GM10847 (cell line): ENCODE measurements around the gene CCL21.

Source experiments
- POLR2A ChIP-seq: IDR thresholded peaks from 2 replicates; pipeline ENCODE4 v1.6.1; 2011; ENCODE audit not compliant: insufficient read length; ENCODE audit errors: extremely low read depth

The CCL21 gene

GRCh38 chr9:34715639-34716215 is 5.8 kb upstream of the CCL21 start:
- TF ChIP-seq POLR2A: no peak

DNA sequence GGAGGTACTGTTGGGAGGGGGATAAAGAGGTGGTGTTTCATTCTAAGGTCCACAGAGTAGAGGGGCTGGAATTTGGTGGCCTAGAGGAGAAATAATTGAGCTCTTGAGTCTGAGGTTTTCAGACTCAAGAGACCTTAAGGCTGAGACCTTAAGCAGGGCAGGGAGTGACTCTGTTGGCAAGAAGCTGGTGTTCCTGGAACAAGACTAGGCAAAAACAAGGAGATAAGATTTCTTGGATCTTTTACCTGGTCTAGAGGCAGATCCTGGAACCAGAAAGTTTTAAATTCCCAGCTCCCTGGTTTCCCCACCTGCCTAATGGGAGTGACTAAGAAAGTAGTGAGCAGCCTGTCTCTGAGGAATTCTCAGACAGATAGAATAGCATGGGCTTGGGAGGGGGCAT is 4.1 kb upstream of the CCL21 start:
- TF ChIP-seq POLR2A: no peak

GRCh38 chr9:34712140-34712539 is 2.2 kb upstream of the CCL21 start:
- no peak for TF ChIP-seq POLR2A

DNA sequence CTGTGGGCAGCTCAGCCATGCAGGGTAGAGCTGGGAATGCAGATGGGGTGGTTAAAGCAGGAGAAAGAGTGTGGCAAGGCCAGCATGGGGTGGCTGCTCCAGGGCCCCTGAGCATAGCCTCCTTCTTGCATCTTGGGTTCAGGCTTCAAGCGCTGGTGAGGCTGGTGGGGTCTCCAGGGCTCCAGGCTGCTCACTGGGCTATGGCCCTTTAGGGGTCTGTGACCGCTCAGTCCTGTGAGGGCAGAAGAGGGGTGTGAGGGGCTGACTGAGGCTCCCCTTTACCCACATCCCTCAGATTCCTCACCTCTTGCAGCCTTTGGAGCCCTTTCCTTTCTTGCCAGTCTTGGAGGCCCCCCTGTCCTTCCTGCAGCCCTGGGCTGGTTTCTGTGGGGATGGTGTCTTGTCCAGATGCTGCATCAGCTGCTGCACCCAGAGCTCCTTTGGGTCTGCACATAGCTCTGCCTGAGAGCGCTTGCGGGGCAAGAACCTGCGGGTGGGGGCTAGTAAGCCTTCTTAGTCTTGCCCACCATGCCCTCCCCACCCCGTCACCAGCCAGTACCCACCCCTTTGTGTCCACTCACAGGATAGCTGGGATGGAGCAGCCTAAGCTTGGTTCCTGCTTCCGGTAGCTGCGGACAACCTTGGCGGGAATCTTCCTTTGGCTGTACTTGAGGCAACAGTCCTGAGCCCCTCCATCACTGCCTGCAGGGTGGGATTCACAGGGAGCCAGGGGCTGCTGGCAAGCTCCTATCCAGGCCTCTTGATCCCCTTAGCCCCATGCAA is 549 bp downstream of the CCL21 start:
- TF ChIP-seq POLR2A: no peak

DNA sequence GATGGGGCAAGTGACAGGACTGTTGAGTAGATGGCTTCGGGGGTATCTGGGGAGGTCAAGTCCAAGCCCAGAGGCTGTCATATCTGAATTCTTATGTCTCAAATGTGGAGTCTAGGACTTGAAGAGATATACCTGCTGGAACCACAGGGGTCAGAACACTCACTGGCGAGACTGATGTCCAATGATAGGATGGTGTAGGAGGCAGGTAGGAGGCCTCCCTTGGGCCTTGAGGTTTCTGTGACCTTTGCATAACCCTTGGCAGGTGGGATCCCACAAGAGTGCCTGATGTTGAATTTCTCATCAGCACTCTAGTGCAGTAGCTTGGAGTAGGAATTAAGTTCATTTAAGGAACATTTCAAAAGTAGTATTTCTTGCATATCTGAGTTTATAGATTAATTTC is 2.8 kb downstream of the CCL21 start:
- no peak for TF ChIP-seq POLR2A

- no peak for TF ChIP-seq POLR2A
These were observed 7.9 kb downstream of the CCL21 start for GRCh38 chr9:34701769-34702736.

DNA sequence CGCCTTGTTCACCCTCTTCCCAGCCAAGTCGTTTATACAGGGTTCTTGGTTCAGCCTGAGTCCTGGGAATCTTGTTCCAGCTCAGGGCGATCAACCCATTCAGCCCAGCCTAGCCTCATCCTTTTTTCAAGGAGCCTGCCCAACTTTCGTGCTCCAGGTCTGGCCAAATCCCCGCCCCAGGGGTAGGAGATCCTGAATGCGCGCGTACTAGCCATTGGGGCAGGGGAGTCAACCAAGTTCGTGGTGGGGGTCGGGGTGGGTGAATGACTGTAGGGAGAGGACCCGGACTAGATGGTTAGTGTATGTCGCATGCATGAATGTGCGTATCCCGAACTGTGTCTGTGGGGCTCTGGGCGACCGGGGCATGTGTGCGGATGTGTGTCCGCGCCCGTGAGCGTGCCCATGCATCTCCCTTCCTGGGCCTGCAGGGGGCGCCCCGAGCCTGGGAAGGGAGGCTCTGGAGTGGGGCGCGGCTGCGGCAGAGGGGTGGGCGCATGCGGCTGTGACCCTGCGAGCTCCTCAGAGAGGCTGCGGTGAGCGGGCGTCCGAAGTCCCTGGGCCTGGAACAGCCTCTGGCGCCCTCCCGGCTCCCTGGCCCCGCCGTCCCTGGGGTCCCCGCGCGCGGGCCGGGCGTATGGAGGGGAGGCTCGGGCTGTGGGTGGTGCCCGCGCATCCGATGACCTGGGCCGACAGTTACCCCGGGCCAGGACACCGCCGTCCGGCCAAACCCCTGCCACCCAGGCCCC is 8.7 kb downstream of the CCL21 start:
- TF ChIP-seq POLR2A: no peak

DNA sequence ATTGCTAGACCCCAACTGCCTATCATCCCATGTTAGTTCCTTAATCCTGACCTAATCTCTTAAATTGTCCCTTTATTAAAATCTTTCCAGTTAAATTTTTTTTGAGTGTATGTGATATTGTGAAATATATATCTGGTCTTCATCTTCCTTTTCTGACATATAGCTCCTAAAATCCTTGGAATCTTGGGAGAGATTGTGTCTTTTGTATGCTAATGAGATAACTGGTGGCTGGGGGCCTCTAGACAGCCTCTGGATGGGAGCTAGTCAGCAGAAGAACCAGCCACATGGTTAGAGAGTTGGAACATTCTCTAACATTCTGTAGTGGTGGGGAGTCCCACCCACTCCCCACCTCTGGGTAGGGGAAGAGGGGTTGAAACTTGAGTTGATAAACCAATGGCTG is 15.1 kb downstream of the CCL21 start:
- TF ChIP-seq POLR2A: no peak

- TF ChIP-seq POLR2A: no peak
These were observed 16.4 kb downstream of the CCL21 start for GRCh38 chr9:34693560-34693959.

- TF ChIP-seq POLR2A: no peak
These were observed 18.0 kb downstream of the CCL21 start for GRCh38 chr9:34691936-34692315.

- TF ChIP-seq POLR2A: no peak
These were observed 18.7 kb downstream of the CCL21 start, which contains the start of gene CCL19 for GRCh38 chr9:34690983-34691935. Gene CCL19, minus strand, starts transcription at chr9:34691276. Its CDS starts 137 bp downstream, at chr9:34691139.

GRCh38 chr9:34689512-34689911 is 20.4 kb downstream of the CCL21 start:
- no peak for TF ChIP-seq POLR2A

DNA sequence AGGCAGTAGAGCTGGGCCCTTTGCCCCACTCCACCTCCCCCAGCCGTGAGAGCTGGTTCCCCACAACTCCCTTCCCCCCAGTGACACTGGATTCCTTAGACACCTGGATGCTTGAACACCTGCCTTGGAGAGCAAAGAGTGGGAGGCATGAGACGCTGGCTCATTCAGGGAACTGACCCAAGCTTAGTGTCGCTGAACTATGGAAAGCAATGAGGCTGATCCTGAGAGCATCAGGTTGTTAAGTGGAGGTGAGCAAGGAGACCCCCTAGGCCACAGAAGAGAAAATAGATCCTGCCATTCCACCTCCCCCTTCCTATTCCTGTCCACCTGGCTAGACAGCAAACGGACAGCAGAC is 20.8 kb downstream of the CCL21 start:
- TF ChIP-seq POLR2A: no peak
